COLO829 (cell line): ENCODE measurements around the gene PIK3CA.
A peak's percentile ranks its signal among the peaks of the same experiment; 100 is the strongest.

ENCODE experiments used
- DNase-seq: peaks from one replicate; pipeline ENCODE4 v3.0.0; 2012; ENCODE audit warnings: low spot score

PIK3CA gene

GRCh38 chr3:179158336-179159039 is 10.3 kb downstream of the PIK3CA start:
- no peak for DNase-seq

GRCh38 chr3:179163503-179163902 is 15.3 kb downstream of the PIK3CA start:
- DNase-seq, result no peak

- DNase-seq, result no peak
These were observed 16.7 kb downstream of the PIK3CA start for GRCh38 chr3:179164857-179165256.

DNA sequence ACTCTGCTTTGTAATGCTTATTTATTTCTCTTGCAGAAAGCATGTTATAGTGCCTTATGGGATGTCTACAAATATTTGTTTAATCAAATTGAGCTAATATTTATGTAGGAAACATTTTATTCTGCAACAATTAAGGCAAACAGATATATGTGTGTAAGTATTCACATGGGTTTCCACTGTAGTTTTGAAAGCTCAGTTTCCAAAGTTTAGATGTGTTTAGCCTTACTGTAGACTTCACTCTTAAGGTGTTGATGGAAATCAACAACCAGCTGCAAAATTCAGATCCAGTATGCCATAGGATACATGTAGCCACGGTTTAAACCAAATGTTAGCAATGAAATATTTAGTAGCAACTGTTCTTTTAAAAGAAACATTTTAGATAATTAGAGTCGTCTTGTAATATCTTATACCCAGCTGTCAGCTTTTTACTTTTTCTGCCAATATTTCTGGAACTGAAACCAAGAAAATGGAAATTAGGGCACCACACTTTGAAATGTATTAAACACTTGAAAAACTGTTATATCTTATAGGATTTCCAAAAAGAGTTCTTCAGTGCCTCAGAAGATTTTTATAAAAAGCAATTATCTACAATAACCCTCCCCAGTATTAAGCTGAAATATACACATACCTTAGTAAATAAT is 18.5 kb downstream of the PIK3CA start:
- no peak for DNase-seq

DNA sequence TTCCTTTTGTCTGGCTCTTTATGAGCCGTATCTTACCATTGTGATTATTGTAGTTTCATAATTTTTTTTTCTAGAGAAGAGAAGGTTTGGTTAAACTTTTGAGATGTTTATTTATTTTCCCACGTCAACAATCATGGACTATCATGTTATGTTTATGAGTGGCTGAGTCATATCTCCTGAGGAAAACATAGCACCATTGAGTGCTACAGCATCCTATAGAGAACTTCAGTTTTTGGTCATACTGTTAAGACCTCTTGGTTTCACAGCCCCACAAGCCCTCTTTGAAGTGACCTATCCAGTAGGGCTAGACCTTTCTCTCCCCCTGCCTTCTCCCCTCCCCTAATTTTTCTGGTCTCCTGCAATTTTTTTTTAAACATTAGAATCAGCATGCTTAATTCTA is 20.8 kb downstream of the PIK3CA start:
- DNase-seq, result no peak

DNA sequence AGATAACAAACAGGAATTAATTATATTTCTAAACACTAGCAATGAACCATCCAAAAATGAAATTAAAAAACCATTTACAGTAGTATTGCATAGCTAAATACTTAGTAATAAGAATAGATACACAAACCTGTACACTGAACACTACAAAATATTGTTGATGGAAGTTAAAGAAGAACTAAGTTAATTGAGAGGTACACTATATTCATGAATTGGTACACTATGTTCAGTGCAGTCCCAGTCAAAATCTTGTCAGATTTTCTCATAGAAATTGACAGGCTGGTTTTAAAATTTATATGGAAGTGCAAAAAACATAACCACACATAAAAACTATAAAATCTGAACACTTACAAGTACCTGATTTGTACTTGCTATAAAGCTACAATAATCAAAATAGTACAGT is 24.4 kb downstream of the PIK3CA start:
- no peak for DNase-seq

DNA sequence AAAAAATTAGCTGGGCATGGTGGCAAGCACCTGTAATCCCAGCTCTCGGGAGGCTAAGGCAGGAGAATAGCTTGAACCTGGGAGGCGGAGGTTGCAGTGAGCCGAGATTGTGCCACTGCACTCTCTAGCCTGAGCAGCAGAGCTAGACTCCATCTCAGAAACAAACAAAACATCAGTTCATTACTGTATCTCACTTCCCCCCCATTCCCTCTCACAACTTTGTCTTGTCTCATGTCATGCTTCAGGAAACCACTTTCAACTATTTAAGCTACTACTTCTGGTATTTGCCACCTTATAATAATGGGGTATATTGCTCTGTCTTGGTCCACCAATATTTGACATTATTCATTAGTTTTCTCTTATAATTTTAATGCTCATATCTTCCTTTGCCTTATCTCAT is 26.2 kb downstream of the PIK3CA start:
- no peak for DNase-seq

- no peak for DNase-seq
These were observed 26.7 kb downstream of the PIK3CA start for GRCh38 chr3:179174898-179175297.

- no peak for DNase-seq
These were observed 27.2 kb downstream of the PIK3CA start for GRCh38 chr3:179175358-179175757.

DNA sequence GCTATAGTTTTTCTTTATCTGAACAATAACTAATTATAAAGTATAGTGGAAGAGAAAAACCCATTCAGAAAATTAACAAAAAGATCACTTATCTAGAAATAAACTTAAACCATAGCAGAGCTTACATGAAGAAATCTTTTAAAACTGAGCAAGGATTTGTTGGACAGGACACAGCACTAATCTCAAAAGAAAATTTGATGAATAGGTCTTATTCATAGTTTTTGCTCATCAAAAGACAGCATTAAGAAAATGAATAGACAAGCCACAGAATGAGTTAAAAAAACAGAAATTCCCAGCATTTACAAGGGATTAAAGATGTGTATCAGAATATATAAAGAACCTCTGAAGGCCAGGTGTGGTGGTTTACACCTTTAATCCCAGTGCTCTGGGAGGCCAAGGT is 29.5 kb downstream of the PIK3CA start:
- peak; percentile 81 for DNase-seq

GRCh38 chr3:179179256-179179655 is 31.1 kb downstream of the PIK3CA start:
- no peak for DNase-seq

DNA sequence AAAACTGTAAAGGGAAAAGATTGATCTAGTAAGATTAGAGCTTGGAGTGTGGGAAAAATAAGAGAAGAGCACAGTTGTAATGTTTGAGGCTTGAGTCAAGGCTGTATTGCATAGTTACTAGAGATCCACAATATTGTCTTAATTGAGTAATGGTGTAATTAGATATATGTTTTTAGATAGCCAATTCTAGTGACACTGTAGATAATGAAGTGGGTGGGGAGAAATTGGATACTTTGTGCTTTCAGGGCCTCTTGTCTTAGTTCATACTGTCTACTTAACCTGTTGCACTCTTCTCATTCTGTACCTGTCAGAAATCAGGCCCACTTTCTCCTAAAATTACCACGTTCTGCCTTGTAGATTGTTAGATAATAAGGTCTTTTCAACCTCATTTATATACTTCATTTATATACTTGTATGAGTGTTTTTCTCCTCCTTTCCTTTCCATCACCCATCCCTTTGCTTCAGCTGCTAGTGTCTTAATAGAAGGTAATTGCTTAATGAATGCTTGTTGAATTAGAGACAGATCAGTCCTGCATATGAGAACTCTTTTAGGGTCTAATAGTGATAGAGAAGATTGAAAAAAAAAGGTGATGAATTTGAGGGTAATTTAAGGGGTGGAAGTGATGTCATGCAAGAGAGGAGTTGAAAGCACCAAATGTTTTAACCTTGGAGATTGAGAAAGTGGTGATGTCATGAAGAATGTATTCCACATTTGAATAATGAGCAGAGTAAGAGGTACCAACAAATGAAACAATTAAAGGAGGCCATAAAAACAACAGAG is 32.0 kb downstream of the PIK3CA start:
- DNase-seq, result no peak

DNA sequence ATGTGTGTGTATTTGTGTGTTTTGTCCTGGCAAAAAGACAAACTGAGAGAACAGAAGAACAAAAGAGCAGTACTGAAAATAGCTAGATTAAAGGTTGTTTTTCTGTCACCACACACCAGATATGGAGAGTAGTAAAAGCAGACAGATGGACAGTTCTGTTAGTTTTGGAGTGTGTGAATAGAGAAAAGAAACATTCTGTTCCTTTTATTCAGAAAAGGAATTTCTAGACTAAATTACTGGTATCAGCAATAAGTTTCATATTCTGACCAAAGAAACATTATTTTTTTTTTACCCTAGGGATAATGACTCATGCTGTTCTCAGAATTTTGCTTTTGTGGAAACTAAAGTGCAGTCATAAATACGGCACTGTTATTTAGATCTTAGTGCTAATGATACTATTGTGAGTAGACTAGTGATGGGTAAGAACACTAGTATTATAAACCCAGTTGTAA is 32.9 kb downstream of the PIK3CA start:
- DNase-seq, result peak; percentile 72

DNA sequence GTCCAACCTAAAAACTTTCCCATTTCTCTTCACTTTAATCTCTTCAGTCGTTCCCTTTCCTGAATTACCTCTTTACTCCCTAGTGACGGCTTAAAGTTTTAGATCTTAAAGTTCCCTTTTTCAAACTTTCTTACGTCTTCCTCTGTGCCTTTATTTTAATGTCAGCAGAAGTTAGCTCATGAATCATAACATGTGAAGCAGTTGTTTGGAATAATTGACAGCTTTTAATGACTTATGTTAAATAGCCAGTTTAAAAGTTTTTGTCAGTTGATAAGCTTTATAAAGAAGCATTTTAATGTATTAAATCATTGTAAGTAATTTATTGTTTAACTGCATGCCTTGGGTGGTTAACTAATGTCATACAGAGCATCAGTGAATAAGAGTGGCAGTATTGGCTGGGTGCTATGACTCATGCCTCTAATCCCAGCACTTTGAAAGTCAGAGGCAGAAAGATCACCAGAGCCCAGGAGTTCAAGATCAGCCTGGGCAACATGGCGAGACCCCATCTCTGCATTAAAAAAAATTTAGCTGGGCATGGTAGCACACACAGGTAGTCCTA is 33.9 kb downstream of the PIK3CA start:
- DNase-seq, result peak; percentile 61

DNA sequence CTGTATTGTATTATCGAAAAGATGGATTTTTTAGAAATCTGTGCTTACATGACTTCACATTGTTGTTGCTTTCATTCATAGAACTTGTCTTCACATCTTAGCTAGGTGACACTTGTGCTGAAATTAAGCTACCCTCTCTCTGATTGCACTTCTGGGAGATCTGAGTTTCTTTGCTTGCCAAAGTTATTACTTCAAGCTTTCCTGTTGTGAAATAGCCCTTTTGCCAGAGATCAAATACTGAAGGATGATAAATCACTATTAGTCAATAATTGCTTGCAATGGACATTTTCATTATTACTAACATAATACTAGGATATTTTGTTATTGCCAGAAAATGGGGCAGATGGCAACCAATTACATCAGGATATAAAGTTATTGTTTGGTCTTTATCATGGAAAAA is 34.7 kb downstream of the PIK3CA start:
- no peak for DNase-seq

DNA sequence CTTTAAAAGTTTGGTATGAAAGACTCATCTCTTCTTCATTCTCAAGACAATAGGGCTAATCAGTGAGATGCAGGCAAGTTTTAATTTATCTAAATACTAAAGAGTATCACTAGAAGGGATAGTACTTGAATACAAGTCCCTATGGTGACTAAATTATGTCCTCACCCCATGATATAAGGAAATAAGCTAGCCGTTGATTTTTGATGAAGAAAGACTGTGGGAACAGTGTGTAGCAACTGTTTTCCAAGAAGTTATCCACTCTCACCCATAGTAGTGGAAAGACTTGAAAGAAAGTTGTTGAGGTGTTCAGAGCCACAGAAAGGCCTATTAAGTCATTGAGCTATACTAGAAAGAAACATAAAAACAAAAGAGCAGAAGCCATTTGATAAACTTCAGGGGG is 36.7 kb downstream of the PIK3CA start:
- no peak for DNase-seq

DNA sequence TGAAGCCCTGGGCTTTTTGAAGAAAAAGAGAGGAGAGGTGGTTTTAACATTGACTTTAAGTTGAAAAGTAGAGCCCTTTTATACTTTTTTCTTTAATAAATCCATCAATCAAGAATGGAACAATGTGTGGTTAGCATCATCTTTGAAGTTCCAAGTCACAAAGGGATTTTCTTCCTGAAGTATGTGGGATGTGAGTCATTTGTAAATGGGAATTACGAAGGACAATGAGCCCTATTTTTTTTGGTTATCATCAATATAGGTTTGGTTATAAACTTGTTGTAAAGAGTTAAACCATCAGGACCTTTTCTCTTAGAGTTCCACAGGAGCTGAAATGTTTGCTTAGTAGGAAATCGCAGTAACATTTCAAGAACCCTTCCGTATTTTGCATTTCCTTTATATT is 38.3 kb downstream of the PIK3CA start:
- DNase-seq, result peak; percentile 40

GRCh38 chr3:179189759-179190158 is 41.6 kb downstream of the PIK3CA start:
- DNase-seq, result no peak

DNA sequence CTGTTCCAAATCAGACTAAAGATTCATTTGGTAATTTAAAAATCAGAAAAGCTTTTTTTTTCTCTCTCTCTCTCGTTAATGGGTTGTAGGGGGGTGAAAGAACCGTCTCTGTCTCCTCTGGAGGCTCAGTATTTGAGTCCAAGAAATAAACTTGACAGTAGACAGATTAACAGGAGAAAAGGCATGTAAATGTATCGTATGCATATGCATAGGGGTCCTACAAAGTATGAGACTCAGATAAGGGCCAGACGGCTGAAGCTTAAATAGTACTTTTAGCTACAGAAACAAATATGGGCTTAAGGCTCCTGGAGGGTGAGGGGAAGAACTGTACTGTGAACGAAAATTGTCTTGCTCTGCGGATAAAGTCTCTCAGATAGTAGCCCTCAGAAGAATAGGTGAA is 42.4 kb downstream of the PIK3CA start:
- no peak for DNase-seq

DNA sequence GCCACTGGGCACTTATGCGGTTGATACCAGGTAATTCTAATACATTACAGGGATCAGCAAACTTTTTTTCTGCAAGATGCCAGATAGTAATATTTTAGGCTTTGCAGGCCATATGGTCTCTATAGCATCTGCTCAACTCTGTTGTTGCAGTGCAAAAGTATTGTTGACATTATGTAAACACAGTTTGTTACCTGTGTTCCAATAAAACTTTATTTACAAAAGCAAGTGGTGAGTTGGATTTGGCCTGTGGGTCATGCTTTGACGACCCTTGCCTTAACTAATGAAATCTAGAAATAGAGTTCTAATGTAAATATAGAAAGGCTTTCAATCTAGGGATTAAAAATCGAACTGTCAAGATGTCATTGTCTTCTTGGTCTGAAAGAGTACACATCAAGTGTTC is 44.4 kb downstream of the PIK3CA start:
- DNase-seq, result no peak

GRCh38 chr3:179194931-179195330 is 46.8 kb downstream of the PIK3CA start:
- no peak for DNase-seq

DNA sequence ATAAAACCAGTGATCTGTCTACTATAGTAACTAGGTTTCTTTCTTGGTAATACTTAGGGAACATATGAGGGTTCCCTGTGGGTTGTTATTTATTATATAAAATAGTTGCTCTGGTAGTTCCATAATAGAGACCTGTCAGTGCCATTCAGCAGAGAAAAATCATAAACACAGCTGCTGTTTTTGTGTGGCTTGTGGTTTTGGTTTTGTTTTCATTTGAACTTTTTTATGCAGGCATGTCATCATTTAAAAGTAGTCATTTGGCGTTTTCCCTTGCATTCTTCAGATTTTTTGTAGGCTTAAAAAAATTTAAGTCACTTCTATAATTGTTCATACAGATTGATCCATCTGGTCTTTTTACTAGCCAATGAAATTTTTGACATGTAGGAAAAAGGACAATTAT is 47.9 kb downstream of the PIK3CA start:
- DNase-seq, result no peak

GRCh38 chr3:179196700-179197099 is 48.5 kb downstream of the PIK3CA start:
- DNase-seq, result no peak
